NCI-H69 (cell line): ENCODE measurements around the gene PAPPA2.
"Not testable (repeated sequence)": the region's sequence is repeated elsewhere in the genome, so short reads cannot be mapped to it uniquely, and the experiment has no call there.

Experiments
- DNase-seq: peaks from one replicate; lab custom pipeline; 2025; lab: John Stamatoyannopoulos, UW

PAPPA2 gene

DNA sequence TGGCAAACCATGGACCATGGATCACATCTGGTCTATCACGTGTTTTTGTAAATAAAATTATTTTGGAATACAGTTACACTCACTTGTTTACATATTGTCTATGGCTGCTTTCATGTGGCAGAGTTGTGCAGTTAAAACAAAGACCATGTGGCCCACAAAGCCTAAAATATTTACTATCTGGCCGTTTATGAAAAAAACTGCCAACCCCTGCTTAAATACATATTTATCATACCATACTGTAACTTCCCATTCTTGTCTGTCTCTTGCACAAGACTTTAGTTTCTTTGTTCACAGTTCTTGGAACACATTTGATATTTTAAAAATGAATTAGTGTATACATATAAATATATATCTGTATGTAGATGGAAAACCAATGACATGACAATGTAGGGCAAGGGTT lies 141.5 kb downstream of the PAPPA2 start:
- DNase-seq: no peak

DNA sequence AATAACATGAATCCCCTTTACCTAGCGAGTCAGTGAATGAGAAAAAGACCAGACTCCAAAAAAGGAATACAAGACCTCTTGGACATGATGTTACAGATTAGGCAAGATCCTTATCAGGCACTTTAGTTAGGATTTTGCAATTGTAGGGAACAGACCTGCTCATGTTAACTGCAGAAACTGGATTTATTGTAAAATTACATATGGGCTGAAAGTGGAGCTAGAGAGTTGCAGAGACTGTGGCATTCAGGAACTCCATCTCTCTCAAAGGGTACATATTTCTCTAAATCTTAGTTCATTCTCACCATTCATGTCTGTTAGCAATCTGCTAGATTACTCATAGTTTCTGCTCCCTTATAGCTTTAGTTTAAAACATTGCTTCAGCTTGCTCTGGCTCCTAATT lies 142.2 kb downstream of the PAPPA2 start:
- no peak for DNase-seq

DNA sequence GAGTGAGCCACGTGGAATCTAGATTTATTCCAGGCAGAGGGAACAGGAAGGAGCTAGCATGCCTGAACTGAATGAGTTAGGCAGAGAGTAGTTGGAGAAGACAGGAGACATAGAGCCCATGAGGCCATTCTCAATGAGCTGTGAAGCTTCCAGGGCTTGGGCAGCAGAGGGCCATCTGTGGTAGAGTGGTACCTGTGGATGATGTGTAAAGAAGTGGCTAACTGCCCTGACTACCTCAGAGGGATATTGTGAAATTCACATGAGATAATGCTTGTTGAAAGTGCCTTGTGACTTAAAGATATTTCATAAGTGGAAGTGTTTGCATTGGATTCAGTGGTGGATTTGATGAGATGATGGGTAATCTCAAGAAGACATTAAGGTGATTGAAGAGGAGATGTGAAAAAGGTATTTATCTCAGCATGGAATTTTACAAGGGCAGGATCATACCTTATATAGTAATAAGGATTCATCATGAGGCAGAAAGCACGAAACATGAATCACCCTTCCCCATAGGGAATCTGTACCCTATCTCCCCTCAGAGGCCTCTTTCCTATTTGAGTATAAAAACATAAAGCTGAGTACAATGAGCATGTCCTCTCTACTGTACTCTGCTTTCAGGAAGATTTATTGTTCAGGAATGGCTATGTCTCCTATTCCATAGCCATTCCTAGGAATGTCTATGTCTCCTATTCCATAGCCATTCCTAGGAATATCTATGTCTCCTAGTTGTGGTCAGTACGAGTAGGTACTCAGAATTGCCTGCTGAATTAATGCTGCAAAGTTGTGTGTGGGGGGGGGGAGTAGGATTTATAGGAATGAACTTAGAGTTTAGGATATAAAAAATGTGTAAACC lies 146.8 kb downstream of the PAPPA2 start:
- DNase-seq: no peak

- no peak for DNase-seq
Observed at GRCh38 chr1:176612791-176613190, 149.8 kb downstream of the PAPPA2 start.

- no peak for DNase-seq
Observed at GRCh38 chr1:176617881-176618280, 154.9 kb downstream of the PAPPA2 start.

DNA sequence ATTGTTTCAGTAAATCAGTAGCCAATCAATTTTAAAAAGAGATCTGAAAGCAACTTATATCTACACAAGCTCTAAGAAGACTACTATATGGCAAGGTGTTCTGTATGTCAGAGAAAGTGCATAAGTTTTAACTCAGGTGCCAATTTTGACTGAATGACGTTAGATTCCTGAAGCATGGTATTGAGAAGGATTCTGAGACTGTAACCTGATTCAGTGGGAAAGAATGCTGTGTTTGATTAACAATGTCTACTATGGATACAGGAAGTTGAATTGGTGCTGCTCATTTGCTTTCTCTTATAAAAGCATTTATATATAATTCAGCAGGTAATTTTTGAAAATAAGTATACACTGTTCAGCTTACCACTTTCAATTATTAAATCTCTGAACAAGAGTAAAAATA lies 156.3 kb downstream of the PAPPA2 start:
- no peak for DNase-seq

DNA sequence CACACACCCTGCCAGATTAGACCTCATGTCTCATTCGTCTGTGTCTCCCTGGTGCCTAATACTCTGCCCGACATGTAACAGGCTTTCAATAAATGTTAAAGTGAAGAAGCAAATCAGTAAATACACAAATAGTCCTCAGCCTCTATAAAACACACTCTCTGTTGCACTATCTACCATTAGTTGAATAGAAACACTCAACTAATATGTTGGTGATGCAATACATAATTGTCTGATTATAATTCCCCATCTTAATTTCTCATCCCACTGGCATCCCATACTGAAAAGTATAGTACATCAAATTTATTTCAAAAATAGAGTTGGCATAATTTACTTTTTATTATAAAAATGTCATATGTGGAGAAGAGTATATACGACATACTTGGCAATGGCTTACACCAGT lies 162.4 kb downstream of the PAPPA2 start:
- no peak for DNase-seq

GRCh38 chr1:176626572-176627061 lies 163.6 kb downstream of the PAPPA2 start:
- DNase-seq: no peak

- DNase-seq: no peak
Observed at GRCh38 chr1:176628775-176629174, 165.8 kb downstream of the PAPPA2 start.

GRCh38 chr1:176634733-176635132 lies 171.8 kb downstream of the PAPPA2 start:
- not testable (repeated sequence) for DNase-seq

- no peak for DNase-seq
Observed at GRCh38 chr1:176638713-176639526, 175.9 kb downstream of the PAPPA2 start.

DNA sequence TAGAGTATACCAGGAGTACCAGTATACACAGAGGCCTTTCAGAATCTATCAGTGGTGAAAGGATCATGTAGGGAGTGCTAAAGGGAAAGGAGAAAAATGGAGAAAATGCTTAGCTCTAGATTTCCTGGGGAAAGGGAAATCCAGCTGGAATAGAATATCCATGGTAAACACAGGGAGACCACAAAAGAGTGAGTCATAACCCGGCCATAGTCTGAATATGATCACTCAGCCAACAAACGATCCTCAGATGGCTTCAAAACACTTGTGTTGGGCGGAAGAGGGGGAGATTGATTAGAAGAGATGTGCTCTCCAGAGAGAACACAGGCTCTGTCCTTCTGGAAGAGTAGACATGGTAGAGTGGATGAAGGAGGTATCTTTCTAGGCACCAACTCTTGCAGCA lies 180.6 kb downstream of the PAPPA2 start:
- no peak for DNase-seq

GRCh38 chr1:176648556-176648955 lies 185.6 kb downstream of the PAPPA2 start:
- no peak for DNase-seq

GRCh38 chr1:176656257-176656995 lies 193.5 kb downstream of the PAPPA2 start:
- no peak for DNase-seq

DNA sequence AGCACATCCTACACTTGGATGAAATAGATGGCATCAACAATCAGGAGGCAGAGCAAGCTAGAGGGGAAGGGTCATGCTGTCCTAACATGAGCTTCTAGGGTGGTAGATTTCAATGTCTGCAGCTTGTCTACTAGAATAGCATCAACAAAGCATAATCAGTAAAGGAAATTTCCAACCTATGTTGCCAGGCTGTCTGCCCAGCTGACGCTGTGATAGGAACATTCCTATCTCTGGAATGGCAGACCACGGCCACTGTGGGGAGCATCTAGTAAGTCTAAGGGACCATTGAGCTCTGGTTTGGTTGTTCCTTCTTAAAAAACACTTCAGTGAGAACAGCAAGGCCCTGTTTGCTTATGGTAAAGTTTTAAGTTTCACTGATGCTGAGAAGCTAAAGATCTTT lies 206.8 kb downstream of the PAPPA2 start:
- DNase-seq: no peak

DNA sequence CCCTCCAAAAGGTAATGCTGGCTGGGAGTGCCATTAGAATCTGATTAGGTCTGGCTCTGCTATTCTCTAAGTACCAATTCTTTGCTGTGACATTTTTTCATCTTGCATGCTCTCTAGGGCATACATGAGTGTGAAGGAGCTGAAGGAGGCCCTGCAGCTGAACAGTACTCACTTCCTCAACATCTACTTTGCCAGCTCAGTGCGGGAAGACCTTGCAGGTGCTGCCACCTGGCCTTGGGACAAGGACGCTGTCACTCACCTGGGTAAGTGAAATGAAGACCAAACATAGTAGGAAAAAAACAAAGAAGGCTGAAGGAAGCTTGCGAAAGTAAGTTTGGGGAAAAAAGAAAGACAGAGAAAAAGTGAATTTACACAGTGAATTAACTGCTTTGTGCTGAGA lies 207.9 kb downstream of the PAPPA2 start:
- DNase-seq: no peak

- no peak for DNase-seq
Observed at GRCh38 chr1:176682830-176683535, 220.0 kb downstream of the PAPPA2 start.

GRCh38 chr1:176691251-176692228 lies 228.6 kb downstream of the PAPPA2 start:
- peak; percentile 46 for DNase-seq

- DNase-seq: no peak
Observed at GRCh38 chr1:176692431-176692830, 229.5 kb downstream of the PAPPA2 start.

- no peak for DNase-seq
Observed at GRCh38 chr1:176692988-176693696, 230.2 kb downstream of the PAPPA2 start.
